ENCODE data around the gene LATS1. TPM values are rescaled to one million over a fixed set of nuclear protein-coding genes. Genes with fewer than 3 reads are reported as not detected.
A peak's percentile ranks its signal among the peaks of the same experiment; 100 is the strongest.

Gene LATS1
- total and polyA plus RNA-seq, 10 of the 15 experiments (the other 5 are each of a cell fraction or from before 2014, with no cell fraction given): 2.1 to 15.6 (median 11.0) TPM

- no peak for TF ChIP-seq ZNF687 (IDR thresholded peaks at IDR 0.05)
- TF ChIP-seq SREBF1 (IDR thresholded peaks at IDR 0.05; ENCODE audit: low read length): no peak
- no peak for TF ChIP-seq STAT1 (conservative IDR thresholded peaks at IDR 0.05)
- no peak for TF ChIP-seq SMARCA5 (IDR thresholded peaks at IDR 0.05)
- TF ChIP-seq TCF7 (IDR thresholded peaks at IDR 0.05; ENCODE audit: borderline replicate concordance): no peak
- no peak for TF ChIP-seq CREM (IDR thresholded peaks at IDR 0.05; ENCODE audit: low read depth)
Observed at GRCh38 chr6:149751239-149751638, 33.3 kb upstream of the LATS1 start (continued).

DNA sequence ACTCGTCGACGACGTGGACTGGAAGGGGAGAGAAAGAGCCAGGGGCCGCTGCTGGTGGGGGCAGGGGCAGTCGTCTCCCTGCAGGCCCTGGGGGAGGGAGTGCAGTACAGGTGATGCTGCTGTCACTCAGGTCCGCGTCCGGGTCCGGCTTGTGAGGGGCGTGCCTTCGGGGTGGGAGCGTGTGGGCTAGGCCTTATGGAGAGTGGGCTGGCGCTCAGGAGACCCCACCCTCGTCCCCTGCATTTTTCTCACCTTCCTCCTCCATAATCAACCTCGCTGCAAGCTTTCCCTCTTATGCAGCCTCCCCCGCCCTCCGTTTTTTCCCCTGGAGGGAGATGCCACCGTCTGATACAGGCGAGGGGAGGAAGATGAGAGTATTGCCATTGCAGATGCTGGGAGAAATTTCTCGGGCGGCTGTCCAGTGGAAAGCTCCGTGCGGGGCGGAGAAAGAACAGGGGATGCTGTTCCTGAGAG is 32.3 kb upstream of the LATS1 start:
- Histone ChIP-seq H3K4me3 (peak overlapping the region; percentile 90), H3K27ac (ENCODE audit: control insufficient read depth, insufficient read depth) (peak overlapping the region; percentile 80), H3K4me1 (ENCODE audit: control insufficient read depth, insufficient read depth, low read length) (peaks cover 13% of the 10 kb centered on the region), H2AFZ (ENCODE audit: control insufficient read depth, low read depth, low read length) (peak overlapping the region; percentile 98), H3K79me2 (ENCODE audit: control insufficient read depth, insufficient read depth, low read length) (peaks cover 54% of the 10 kb centered on the region), H3K36me3 (ENCODE audit: control insufficient read depth in 2 of 2, insufficient read depth in 2 of 2, low read length in 1 of 2) (no peaks in the 10 kb centered on the region), H3K9ac (ENCODE audit: control insufficient read depth, insufficient read depth, low read length) (peak overlapping the region; percentile 89), H3K9me3 (replicated peaks; ENCODE audit: control insufficient read depth, insufficient read depth, low read length) (no peaks in the 10 kb centered on the region), H3K27me3 (replicated peaks in 1 of 2; ENCODE audit: control insufficient read depth in 2 of 2, insufficient read depth in 2 of 2, low read length in 1 of 2) (no peaks in the 10 kb centered on the region), H4K20me1 (ENCODE audit: control insufficient read depth, insufficient read depth) (no peaks in the 10 kb centered on the region; the same call in 1 of the 2 replicates), H3K4me2 (ENCODE audit: control insufficient read depth, insufficient read depth) (peak overlapping the region; percentile 88)
- ATAC-seq (peak; percentile 65), FAIRE-seq (no peak), DNase-seq (ENCODE audit: low read depth, low spot score) (no peak)
- ChIA-PET SMC1A (ENCODE audit: uncharacterized antibody, unreplicated experiment) (interaction anchor here (1.0 to 1.4 kb wide), 3 partner anchors 10 to 204 kb away, joined by 3 to 4 read pairs (median 4); partner anchors contain the start of genes LATS1 and PPIL4), RAD21 (ENCODE audit: unreplicated experiment) (interaction anchor here (0.9 to 1.2 kb wide), 2 partner anchors 13 to 32 kb away, joined by 3 read pairs; no protein-coding TSS in a partner anchor), CTCF (interaction anchor here (1.1 kb wide), 1 partner anchor 14 kb away, joined by 4 read pairs; no protein-coding TSS in a partner anchor), POLR2A (interaction anchor here (1.0 to 2.5 kb wide), 3 partner anchors 12 to 32 kb away, joined by 3 to 11 read pairs (median 3); partner anchors contain the start of gene LATS1)
- intact Hi-C loops (cut with micrococcal nuclease; ENCODE audit: unreplicated experiment): no loop called here
- in situ Hi-C loops (cut with MboI): no loop called here
- WGBS (ENCODE audit: insufficient coverage, insufficient replicate concordance, low lambda C conversion rate, missing lambda C conversion rate): 6% methylated on average over 18 of the region's 25 CpGs
- BruUV-seq (replicated peaks): no TSS peak
- no peak for TF ChIP-seq BCL11A (IDR thresholded peaks at IDR 0.05; ENCODE audit: low read depth, low read length)
- no peak for TF ChIP-seq ZBTB33 (IDR thresholded peaks at IDR 0.05)
- TF ChIP-seq ZNF24 (IDR thresholded peaks at IDR 0.05): no peak
- TF ChIP-seq, protein P1, sequence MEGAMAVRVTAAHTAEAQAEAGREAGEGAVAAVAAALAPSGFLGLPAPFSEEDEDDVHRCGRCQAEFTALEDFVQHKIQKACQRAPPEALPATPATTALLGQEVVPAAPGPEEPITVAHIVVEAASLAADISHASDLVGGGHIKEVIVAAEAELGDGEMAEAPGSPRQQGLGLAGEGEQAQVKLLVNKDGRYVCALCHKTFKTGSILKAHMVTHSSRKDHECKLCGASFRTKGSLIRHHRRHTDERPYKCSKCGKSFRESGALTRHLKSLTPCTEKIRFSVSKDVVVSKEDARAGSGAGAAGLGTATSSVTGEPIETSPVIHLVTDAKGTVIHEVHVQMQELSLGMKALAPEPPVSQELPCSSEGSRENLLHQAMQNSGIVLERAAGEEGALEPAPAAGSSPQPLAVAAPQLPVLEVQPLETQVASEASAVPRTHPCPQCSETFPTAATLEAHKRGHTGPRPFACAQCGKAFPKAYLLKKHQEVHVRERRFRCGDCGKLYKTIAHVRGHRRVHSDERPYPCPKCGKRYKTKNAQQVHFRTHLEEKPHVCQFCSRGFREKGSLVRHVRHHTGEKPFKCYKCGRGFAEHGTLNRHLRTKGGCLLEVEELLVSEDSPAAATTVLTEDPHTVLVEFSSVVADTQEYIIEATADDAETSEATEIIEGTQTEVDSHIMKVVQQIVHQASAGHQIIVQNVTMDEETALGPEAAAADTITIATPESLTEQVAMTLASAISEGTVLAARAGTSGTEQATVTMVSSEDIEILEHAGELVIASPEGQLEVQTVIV (IDR thresholded peaks at IDR 0.05; ENCODE audit: borderline replicate concordance, partially characterized antibody): no peak
- no peak for TF ChIP-seq BMI1 (IDR thresholded peaks at IDR 0.05; ENCODE audit: borderline replicate concordance)
- TF ChIP-seq CHD1 (IDR thresholded peaks at IDR 0.05; ENCODE audit: low read depth, low read length): no peak
- TF ChIP-seq USF2 (IDR thresholded peaks at IDR 0.05; ENCODE audit: borderline replicate concordance, low read depth, low read length): no peak

Measured in GM12878 (cell line).